Adrenal gland (tissue), 19 donors: Measurements from ENCODE around the gene HID1. TPM values are rescaled to one million over a fixed set of nuclear protein-coding genes. Genes with fewer than 3 reads are reported as not detected.
A peak's percentile ranks its signal among the peaks of the same experiment; 100 is the strongest.

Experiments used
- DNase-seq, 7 donors: peaks; one replicate each; pipeline ENCODE4 v3.0.0-alpha.2; 2019 to 2020
- H3K27ac ChIP-seq, 5 donors: fragments of 200-600 bp; sonication (generic) in 4 of 5; 1 replicate in 3 of 5; 2 replicates in 2 of 5; pipeline versions ENCODE4 v1.5.1 to v1.8.0; 2016 to 2020; ENCODE audit warnings: mild to moderate bottlenecking in 1 of 5
- H3K27me3 ChIP-seq: fragments of 200-600 bp; 2 replicates; pipeline ENCODE4 v1.8.0; 2021
- H3K36me3 ChIP-seq, 2 donors: fragments of 200-600 bp; replicated peaks in 1 of 2; 1 replicate in 1 of 2; 2 replicates in 1 of 2; pipeline versions ENCODE4 v1.5.1 to v1.8.0; 2018 to 2022
- H3K4me1 ChIP-seq, 2 donors: fragments of 200-600 bp; replicated peaks in 1 of 2; 1 replicate in 1 of 2; 2 replicates in 1 of 2; pipeline versions ENCODE4 v1.5.1 to v1.8.0; 2018 to 2021
- H3K4me3 ChIP-seq, 4 donors: fragments of 200-600 bp; sonication (generic) in 3 of 4; one replicate each; pipeline ENCODE4 v1.5.1; 2016 to 2018
- H3K9me3 ChIP-seq, 3 donors: fragments of 200-600 bp; sonication (generic) in 1 of 3; replicated peaks in 1 of 3; 1 replicate in 2 of 3; 2 replicates in 1 of 3; pipeline versions ENCODE4 v1.5.1 to v1.8.0; 2016 to 2021
- POLR2A ChIP-seq, 2 donors: fragments of 450-650 bp; IDR thresholded peaks; one replicate each; pipeline ENCODE4 v1.6.1; 2017; ENCODE audit warnings: antibody characterized with exemption in 2 of 2, mild to moderate bottlenecking in 2 of 2, moderate library complexity in 1 of 2
- WGBS, 4 donors: extraction: QIAGEN DNeasy Blood & Tissue Kit in 2 of 4; methylation state at CpG; one replicate each; pipeline versions ENCODE4 v1.1.5 to v1.1.7; 2013 to 2017; 5-methylcytosine and 5-hydroxymethylcytosine counted together
- intact Hi-C, 2 donors: fragments of 100-400 bp; cut with DNase I; formaldehyde crosslinking; loops; one replicate each; pipeline versions ENCODE4 v1.14.1 to v1.15.0; 2022 to 2023
- long read RNA-seq, 10 donors: library from polyadenylated mRNA in 3 of 10; unstranded in 2 of 10; stranded (forward) in 1 of 10; transcript quantifications; one replicate each; pipeline ENCODE4 v2.0.0 and lab custom pipeline, GENCODE V29; 2021 to 2026
- polyA plus RNA-seq, 3 donors: library from polyadenylated mRNA; stranded (reverse); fragments of 200-250 nt in 2 of 3; fragments of 350-450 nt in 1 of 3; fragmentation: Illumina TruSeq in 1 of 3; extraction: RNeasy Lipid Tissue Mini Kit (QIAGEN cat#74804) in 1 of 3; gene quantifications; one replicate each; pipeline ENCODE4 v1.2.3, GENCODE V29; 2013 to 2014
- total RNA-seq, 9 donors: library from RNA; depleted of rRNA in 4 of 9; stranded (reverse); fragments of >200 nt in 4 of 9; fragments of 120-200 nt in 1 of 9; fragmentation: NEBNext Ultra II Directional in 1 of 9; extraction: Animal tissue kit (Norgen Biotek cat#: 25700) in 1 of 9; gene quantifications; one replicate each; pipeline versions ENCODE4 v1.1.0 to v1.2.4, GENCODE V29; 2013 to 2023
- TF ChIP-seq, protein P1 (sequence below), 6 experiments: fragments of 450-650 bp in 4 of 6; fragments of 200-600 bp in 2 of 6; sonication (generic) in 1 of 6; IDR thresholded peaks; 1 replicate in 5 of 6; 2 replicates in 1 of 6; pipeline versions ENCODE4 v1.5.1 to v1.8.0; 2016 to 2021; ENCODE audit warnings: antibody characterized with exemption in 6 of 6, mild to moderate bottlenecking in 2 of 6, moderate library complexity in 1 of 6
- donor health status: healthy with polysubstance abuse.
- donor health status: Bipolar disorder and iron deficiency.
- donor health status: DM: yes; HTN: yes; CAD: no.
- donor health status: DM: no; HTN: no; CAD: no.
- donor health status: DM: no; HTN: no; CAD: no.
- donor health status: DM: yes; HTN: yes; CAD: no.

Gene HID1, protein sequence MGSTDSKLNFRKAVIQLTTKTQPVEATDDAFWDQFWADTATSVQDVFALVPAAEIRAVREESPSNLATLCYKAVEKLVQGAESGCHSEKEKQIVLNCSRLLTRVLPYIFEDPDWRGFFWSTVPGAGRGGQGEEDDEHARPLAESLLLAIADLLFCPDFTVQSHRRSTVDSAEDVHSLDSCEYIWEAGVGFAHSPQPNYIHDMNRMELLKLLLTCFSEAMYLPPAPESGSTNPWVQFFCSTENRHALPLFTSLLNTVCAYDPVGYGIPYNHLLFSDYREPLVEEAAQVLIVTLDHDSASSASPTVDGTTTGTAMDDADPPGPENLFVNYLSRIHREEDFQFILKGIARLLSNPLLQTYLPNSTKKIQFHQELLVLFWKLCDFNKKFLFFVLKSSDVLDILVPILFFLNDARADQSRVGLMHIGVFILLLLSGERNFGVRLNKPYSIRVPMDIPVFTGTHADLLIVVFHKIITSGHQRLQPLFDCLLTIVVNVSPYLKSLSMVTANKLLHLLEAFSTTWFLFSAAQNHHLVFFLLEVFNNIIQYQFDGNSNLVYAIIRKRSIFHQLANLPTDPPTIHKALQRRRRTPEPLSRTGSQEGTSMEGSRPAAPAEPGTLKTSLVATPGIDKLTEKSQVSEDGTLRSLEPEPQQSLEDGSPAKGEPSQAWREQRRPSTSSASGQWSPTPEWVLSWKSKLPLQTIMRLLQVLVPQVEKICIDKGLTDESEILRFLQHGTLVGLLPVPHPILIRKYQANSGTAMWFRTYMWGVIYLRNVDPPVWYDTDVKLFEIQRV
- total RNA-seq (10 to 100 TPM in 3 of 9 donors, 1 to 10 TPM in 6; 2.8 to 15.1 (median 6.6) TPM), polyA plus RNA-seq (10 to 100 TPM in 2 of 3 donors, 1 to 10 TPM in 1; 5.4 to 42.6 (median 19.2) TPM)
- long read RNA-seq, donor 1 = 0 reads
- long read RNA-seq, donor 2, partial matches to known transcripts = 0 of 1 reads
- long read RNA-seq, donor 2, other reads (novel, unspliced or antisense) = 0 of 1 reads
- long read RNA-seq, donor 3, partial matches to known transcripts = 0 of 1 reads
- long read RNA-seq, donor 3, other reads (novel, unspliced or antisense) = 0 of 1 reads
- long read RNA-seq, donor 4, partial matches to known transcripts = 0 of 3 reads
- long read RNA-seq, donor 4, other reads (novel, unspliced or antisense) = 3 of 3 reads
- long read RNA-seq, donor 5, transcript HID1-202 (19 exons, 3,271 nt) = major isoform, 8 of 16 reads
- long read RNA-seq, donor 5, partial matches to known transcripts = 2 of 16 reads
- long read RNA-seq, donor 5, other reads (novel, unspliced or antisense) = 6 of 16 reads
- long read RNA-seq, donor 6, partial matches to known transcripts = 1 of 3 reads
- long read RNA-seq, donor 6, other reads (novel, unspliced or antisense) = 1 of 3 reads
- long read RNA-seq, donor 7, partial matches to known transcripts = 0 of 1 reads
- long read RNA-seq, donor 7, other reads (novel, unspliced or antisense) = 0 of 1 reads
- long read RNA-seq, donor 8 = 0 reads
- long read RNA-seq, donor 9 = 0 reads
- long read RNA-seq, donor 10 = 0 reads

DNA sequence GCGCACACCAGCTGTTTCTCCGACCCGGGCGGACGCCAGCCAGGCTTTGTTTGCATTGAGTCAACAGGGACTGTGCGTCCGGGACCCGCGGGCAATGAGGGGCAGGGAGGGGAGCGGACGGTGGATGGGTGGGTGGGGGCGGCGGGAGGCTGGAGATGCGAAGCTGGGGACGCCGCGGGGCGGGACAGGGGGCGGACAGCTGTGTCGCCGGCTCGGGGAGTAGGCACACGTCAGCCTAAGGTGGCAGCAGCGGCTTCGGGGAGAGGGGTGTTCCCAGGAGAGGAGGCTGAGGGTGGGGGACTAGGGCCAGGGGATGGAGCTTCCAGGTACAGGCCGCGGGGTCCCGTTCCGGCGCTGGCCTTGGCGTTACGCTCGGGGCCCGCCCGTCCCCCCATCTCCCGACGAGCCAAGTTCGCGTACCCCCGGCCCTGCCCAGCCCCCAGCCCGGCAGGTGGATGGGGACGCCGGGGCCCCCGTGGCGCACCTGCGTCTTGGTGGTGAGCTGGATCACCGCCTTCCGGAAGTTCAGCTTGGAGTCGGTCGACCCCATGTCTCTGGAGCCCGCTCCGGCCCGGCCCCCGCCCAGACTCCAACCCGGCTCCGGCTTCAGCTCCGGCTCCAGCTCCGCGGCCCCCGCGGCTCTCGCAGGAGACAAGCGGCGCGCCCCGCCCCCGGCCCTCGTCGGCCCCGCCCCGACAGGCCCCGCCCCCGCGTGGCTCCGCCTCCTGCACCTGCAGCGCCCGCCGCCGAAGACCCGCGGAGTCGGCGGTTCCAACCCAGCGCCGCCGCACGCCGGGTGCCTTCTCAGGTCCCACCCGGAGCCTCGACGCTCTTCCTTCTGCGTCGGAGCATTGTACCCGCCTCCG lies at the start of gene HID1:
TSS of gene HID1 (minus strand) at position 653 of the 866 bp plus-strand sequence. CDS start at position 550, 103 bp downstream.
- Histone ChIP-seq H3K36me3 (no peaks in the 10 kb centered on the region), H3K9me3 (no peaks in the 10 kb centered on the region), H3K27ac (peak within 1 kb of the TSS in 2 of 5 donors; percentile 38 to 52), H3K4me3 (peak within 1 kb of the TSS in 2 of 4 donors; percentile 19 to 69), H3K4me1 (peaks cover 0 to 13% of the 10 kb centered on the region in 2 donors), H3K27me3 (peaks cover 5% of the 10 kb centered on the region)
- WGBS, 4 donors = 2 to 9% (median 4%) methylated on average over 28 to 95 of the region's 95 CpGs
- peak in 6 of 7 donors; percentile 45 to 79 (median 60) for DNase-seq
- TF ChIP-seq, protein P1, sequence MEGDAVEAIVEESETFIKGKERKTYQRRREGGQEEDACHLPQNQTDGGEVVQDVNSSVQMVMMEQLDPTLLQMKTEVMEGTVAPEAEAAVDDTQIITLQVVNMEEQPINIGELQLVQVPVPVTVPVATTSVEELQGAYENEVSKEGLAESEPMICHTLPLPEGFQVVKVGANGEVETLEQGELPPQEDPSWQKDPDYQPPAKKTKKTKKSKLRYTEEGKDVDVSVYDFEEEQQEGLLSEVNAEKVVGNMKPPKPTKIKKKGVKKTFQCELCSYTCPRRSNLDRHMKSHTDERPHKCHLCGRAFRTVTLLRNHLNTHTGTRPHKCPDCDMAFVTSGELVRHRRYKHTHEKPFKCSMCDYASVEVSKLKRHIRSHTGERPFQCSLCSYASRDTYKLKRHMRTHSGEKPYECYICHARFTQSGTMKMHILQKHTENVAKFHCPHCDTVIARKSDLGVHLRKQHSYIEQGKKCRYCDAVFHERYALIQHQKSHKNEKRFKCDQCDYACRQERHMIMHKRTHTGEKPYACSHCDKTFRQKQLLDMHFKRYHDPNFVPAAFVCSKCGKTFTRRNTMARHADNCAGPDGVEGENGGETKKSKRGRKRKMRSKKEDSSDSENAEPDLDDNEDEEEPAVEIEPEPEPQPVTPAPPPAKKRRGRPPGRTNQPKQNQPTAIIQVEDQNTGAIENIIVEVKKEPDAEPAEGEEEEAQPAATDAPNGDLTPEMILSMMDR (IDR thresholded peaks at IDR 0.05) = no peak
- TF ChIP-seq POLR2A (IDR thresholded peaks at IDR 0.05) = no peak
- intact Hi-C loops = loop anchor here in 1 of 2 donors (10.0 kb wide), 1 partner anchor 62 kb away; no protein-coding TSS in a partner anchor

DNA sequence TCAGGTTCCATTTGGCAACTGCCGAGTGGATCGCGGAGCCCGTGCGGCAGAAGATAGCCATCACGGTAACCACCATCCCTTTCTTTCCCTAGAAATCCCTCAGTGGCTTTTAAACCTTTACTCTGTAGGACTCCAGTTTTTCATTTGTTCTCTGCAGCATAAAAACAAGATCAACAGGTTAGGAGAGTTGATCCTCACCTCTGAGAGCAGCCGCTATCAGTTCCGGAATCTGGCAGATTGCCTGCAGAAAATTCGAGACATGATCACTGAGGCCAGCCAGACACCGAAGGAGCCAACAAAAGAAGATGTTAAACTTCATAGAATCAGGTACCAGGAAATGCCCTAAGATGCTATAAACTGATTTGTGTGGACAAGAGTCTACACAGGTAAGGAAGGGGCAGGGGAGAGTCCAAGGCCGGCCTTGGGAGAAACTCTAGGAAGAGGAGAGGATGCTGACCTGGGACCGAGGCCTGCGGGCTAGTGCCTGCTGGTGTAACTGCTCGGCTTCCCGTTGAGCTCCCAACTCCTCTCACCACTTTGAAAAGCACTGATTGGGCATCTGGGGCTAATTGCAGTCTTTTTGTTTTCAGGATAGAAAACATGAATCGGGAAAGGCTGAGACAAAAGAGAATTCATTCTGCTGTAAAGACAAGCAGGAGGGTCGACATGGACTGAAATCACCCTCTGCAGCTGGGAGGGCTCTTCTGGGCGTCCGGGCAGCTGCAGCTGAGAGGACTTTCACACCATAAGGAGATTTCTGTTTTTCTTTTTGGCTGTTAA lies 48.0 kb upstream of the HID1 start:
- DNase-seq = no peak
- Histone ChIP-seq H3K4me1 (no peaks in the 10 kb centered on the region), H3K4me3 (no peak overlapping the region), H3K27me3 (no peaks in the 10 kb centered on the region), H3K27ac (no peak overlapping the region), H3K36me3 (peaks cover 0 to 28% of the 10 kb centered on the region in 2 donors), H3K9me3 (no peaks in the 10 kb centered on the region)
- no peak for TF ChIP-seq POLR2A (IDR thresholded peaks at IDR 0.05)
- TF ChIP-seq, protein P1 (IDR thresholded peaks at IDR 0.05) = no peak
- WGBS, 4 donors = 90 to 93% (median 91%) methylated on average over 19 of the region's 19 CpGs
- intact Hi-C loops = no loop called here

DNA sequence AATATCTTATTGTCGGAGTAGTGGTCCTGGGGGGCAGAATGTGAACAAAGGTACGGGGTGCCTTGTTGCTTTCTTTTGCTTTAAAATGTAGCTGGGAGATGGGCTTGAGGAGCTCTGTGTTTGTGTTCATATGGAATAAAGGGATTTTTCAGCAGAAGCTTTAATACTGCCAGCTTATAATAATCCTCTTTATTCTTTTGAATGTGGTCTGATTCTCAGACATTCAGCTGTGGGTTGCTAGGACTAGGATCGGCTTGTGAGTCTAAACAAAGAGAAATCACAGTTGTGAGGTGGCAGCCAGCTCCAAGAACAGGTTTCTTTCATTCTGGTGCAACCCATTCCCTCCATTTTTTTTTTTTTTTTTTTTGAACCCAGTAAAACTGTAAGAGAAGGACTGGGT lies 47.2 kb upstream of the HID1 start:
- Histone ChIP-seq H3K27me3 (no peaks in the 10 kb centered on the region), H3K4me1 (no peaks in the 10 kb centered on the region), H3K4me3 (no peak overlapping the region), H3K36me3 (peaks cover 0 to 28% of the 10 kb centered on the region in 2 donors), H3K9me3 (no peaks in the 10 kb centered on the region), H3K27ac (no peak overlapping the region)
- TF ChIP-seq, protein P1 (IDR thresholded peaks at IDR 0.05) = no peak
- TF ChIP-seq POLR2A (IDR thresholded peaks at IDR 0.05) = no peak
- no peak for DNase-seq
- intact Hi-C loops = no loop called here
- 90 to 97% (median 94%) methylated on average over 3 of the region's 3 CpGs for WGBS, 4 donors
